HG02678 (cell line): ENCODE measurements around the gene TFCP2.

ENCODE experiments used
- ATAC-seq: cut with Tn5 transposase; IDR thresholded peaks from one replicate; pipeline ENCODE4 v1.9.1; 2021; ENCODE audit warnings: mild to moderate bottlenecking, moderate library complexity; ENCODE audit not compliant: unreplicated experiment

The TFCP2 gene

GRCh38 chr12:51160814-51161459 lies 12.0 kb downstream of the TFCP2 start:
- no peak for ATAC-seq

DNA sequence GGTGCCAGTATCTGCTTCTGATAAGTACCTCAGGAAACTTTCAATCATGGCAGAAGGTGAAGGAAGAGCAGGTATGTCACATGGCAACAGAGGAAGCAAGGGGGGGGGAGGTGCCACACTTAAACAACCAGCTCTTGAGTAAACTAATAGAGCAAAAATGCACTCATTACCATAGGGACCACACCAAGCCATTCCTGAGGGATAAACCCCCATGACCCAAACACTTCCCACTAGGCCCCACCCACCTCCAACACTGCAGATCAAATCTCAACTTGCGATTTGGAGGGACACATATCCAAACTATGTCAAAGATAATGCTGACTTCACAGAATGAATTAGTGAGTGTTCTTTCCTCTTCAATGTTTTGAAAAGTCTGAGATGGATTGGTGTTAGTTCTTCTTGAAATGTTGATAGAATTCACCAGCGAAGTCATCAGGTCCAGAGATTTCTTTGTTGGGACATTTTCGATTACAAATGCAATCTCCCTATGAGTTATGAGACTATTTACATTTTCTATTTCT lies 16.6 kb downstream of the TFCP2 start:
- no peak for ATAC-seq

- no peak for ATAC-seq
These were observed 20.0 kb downstream of the TFCP2 start for GRCh38 chr12:51152953-51153352.

GRCh38 chr12:51150777-51151176 lies 22.2 kb downstream of the TFCP2 start:
- ATAC-seq: no peak

DNA sequence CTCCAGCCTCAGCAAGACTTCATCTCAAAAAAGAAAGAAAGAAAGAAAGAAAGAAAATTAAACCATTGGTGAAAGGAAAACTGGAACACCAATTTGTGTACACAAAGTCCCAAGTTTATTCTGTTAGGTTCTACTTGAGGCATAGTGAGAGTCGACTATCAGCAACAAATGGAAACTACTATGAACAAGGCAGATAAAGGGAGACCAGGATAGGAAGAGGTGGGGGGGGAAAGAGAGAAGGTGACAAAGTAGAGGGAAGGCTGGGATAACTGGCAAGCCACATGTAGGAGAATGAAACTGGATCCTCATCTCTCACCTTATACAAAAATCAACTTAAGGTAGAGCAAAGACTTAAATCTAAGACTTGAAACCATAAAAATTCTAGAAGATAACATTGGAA lies 25.6 kb downstream of the TFCP2 start:
- ATAC-seq: no peak

GRCh38 chr12:51139292-51139844 lies 33.6 kb downstream of the TFCP2 start:
- ATAC-seq: no peak

GRCh38 chr12:51132693-51133092 lies 40.2 kb downstream of the TFCP2 start:
- no peak for ATAC-seq

DNA sequence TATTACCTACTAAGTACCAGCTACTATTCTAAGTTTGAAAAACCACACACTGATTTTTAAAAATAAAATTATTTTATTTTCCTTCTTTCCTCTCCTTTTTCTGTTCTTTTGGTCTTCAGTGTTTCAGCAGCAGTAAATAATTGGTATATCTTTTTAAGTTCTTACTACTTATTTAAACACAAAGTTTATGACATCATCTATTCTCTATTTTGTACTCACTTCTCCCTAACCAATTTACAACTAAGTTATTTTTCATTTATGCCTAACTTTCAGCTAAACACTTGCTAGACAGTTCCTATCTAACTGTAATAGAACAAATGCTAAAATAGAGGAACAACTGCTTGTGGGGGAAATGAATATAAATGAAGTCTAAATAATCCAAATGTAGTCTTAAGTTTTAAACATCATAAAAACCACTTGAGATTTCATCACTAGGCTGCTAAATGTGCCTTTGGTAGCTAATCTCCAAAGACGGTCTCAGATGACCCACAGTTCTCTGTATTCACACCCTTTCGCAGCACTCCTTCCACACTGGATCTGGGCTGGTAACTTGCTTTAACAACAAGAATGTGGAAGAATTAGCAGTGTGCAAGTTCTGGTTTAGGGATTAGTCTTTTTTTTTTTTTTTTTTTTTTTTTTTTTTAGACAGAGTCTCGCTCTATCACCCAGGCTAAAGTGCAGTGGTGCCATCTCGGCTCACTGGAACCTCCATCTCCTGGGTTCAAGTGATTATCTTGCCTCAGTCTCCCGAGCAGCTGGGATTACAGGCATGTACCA lies 41.0 kb downstream of the TFCP2 start:
- ATAC-seq: no peak

DNA sequence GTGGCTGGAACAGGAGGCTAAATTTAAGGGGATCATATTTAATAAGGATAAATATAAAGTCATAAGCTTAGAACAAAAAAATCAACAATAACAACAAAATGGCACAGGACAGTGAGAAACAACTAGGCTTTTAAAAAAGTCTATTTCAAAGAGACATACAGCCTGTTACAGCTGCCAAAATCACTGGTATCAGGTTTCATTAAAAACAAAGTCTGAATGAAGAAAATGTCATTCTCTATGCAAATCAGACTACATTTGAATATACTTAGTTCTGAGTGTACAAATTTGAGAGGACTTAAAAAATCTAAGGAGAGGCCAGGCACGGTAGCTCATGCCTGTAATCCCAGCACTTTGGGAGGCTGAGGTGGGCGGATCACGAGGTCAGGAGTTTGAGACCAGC lies 44.0 kb downstream of the TFCP2 start:
- ATAC-seq: no peak

DNA sequence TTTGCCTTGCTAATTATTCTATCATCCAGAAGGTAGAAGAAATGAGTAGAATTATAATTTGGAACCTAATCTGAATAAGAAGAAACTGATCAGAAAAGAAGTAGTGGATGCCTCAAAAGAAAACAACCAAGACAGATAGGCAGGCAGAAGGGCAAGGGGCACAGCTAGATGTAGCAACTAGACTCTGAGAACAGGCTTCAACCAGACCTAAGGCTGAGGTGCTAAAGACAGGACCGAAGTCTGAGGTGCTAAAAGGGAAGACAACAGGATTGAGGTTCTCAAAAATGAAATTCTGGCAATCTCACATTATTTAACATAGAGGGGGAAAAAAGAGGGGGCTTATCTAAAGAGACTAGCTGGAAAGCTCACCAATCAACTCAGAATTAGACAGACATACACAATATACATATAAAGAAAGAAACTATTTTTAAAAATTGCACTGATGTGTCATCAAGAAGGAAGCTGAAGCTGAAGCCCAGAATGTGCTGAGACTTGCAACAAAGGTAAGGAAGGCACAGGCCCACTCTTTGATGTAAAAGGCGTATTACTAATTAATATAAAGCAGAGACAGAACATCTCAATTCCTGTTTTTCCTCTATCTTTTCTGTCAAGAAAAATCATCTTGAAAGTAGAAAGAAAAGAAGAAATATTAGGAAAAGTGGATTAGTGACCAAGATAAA lies 45.7 kb downstream of the TFCP2 start:
- no peak for ATAC-seq

DNA sequence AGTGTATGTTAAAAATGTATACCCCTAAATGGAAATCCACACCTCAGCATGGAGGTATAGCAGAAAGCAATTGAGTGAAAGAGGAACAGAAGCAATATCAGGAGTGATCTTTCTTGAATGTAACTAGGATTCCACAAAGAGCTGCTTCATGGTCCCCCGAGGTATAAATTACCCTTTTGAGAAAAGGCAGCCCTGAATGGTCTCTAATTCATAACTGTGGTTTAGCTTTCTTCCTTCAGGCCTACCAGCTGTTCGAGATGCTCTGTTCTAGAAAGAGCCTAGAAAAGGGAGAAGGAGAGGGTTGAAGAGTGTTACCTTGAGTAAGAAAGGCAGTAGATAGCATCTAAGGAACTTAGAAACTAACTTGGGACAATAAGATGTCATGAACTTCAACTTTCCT lies 46.6 kb downstream of the TFCP2 start:
- no peak for ATAC-seq

- ATAC-seq: no peak
These were observed 48.4 kb downstream of the TFCP2 start for GRCh38 chr12:51124504-51124903.

- no peak for ATAC-seq
These were observed 50.1 kb downstream of the TFCP2 start for GRCh38 chr12:51122844-51123243.

GRCh38 chr12:51118706-51119105 lies 54.2 kb downstream of the TFCP2 start:
- ATAC-seq: no peak

DNA sequence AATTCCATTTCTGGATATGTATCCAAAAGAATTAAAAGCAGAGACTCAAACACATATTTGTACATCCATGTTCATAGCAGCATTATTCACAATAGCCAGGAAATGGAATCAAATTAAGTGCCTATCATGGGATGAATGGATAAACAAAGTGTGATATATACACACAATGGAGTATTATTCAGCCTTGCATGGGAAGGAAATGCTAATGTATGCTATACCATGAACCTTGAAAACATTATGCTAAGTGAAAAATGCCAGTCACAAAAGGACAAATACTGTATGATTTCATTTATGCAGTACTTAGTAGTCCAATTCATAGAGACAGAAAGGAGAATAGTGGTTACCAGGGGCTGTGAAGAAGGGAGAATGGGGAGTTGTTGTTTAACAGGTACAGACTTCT lies 57.4 kb downstream of the TFCP2 start:
- ATAC-seq: no peak

- no peak for ATAC-seq
These were observed 64.8 kb downstream of the TFCP2 start for GRCh38 chr12:51108136-51108535.

GRCh38 chr12:51103977-51104376 lies 69.0 kb downstream of the TFCP2 start:
- ATAC-seq: no peak

- ATAC-seq: no peak
These were observed 74.3 kb downstream of the TFCP2 start for GRCh38 chr12:51098611-51099010.

GRCh38 chr12:51090705-51091229 lies 82.2 kb downstream of the TFCP2 start:
- no peak for ATAC-seq

DNA sequence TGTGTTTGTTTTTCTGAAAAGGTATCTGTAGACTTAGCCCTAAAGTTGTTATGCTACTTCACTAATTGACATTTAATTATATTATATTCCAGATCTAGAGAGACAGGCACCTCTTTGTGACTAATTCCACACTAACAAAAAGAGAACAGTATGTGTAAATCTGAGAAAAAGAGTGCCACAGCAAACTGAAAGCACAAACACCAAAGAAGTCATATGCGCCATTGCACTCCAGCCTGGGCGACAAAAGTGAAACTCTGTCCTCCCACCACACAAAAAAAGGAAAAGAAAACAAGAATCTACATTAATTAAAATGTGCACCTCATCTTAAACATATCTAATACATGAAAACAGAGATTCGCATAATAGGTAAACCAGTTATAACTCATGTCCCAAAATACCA lies 85.1 kb downstream of the TFCP2 start:
- ATAC-seq: no peak

GRCh38 chr12:51086933-51087332 lies 86.0 kb downstream of the TFCP2 start:
- no peak for ATAC-seq
